HG02981 (cell line): Measurements from ENCODE around the gene SPPL3.

Experiments used
- ATAC-seq: cut with Tn5 transposase; IDR thresholded peaks from one replicate; pipeline ENCODE4 v1.9.1; 2021; ENCODE audit warnings: mild to moderate bottlenecking, moderate library complexity; ENCODE audit not compliant: unreplicated experiment

SPPL3 gene

GRCh38 chr12:120790114-120790513, 114.0 kb downstream of the SPPL3 start:
- ATAC-seq: no peak

- no peak for ATAC-seq
Observed at GRCh38 chr12:120787889-120788288, 116.3 kb downstream of the SPPL3 start.

- no peak for ATAC-seq
Observed at GRCh38 chr12:120784804-120785203, 119.4 kb downstream of the SPPL3 start.

GRCh38 chr12:120783197-120783596, 121.0 kb downstream of the SPPL3 start:
- ATAC-seq: no peak

- ATAC-seq: no peak
Observed at GRCh38 chr12:120775862-120776552, 128.2 kb downstream of the SPPL3 start.

- ATAC-seq: no peak
Observed at GRCh38 chr12:120774169-120774916, 129.8 kb downstream of the SPPL3 start.

- ATAC-seq: no peak
Observed at GRCh38 chr12:120771097-120771496, 133.1 kb downstream of the SPPL3 start.

GRCh38 chr12:120767071-120768024, 136.8 kb downstream of the SPPL3 start:
- ATAC-seq: no peak

GRCh38 chr12:120766566-120766965, 137.6 kb downstream of the SPPL3 start:
- no peak for ATAC-seq

- ATAC-seq: no peak
Observed at GRCh38 chr12:120764816-120765215, 139.3 kb downstream of the SPPL3 start.

- ATAC-seq: no peak
Observed at GRCh38 chr12:120763250-120763649, 140.9 kb downstream of the SPPL3 start.

GRCh38 chr12:120762086-120762485, 142.1 kb downstream of the SPPL3 start:
- ATAC-seq: no peak

- ATAC-seq: no peak
Observed at GRCh38 chr12:120761519-120761934, 142.6 kb downstream of the SPPL3 start.

GRCh38 chr12:120760349-120761254, 143.6 kb downstream of the SPPL3 start:
- no peak for ATAC-seq

- no peak for ATAC-seq
Observed at GRCh38 chr12:120759591-120760348, 144.4 kb downstream of the SPPL3 start.

- ATAC-seq: no peak
Observed at GRCh38 chr12:120758798-120759590, 145.2 kb downstream of the SPPL3 start.

GRCh38 chr12:120757949-120758348, 146.2 kb downstream of the SPPL3 start:
- ATAC-seq: no peak

- ATAC-seq: no peak
Observed at GRCh38 chr12:120757226-120757742, 146.9 kb downstream of the SPPL3 start.
